ENCODE measurements around the gene TECPR1. TPM values are rescaled to one million over a fixed set of nuclear protein-coding genes. Genes with fewer than 3 reads are reported as not detected.

TECPR1 gene
- total and polyA plus RNA-seq, 2 of the 8 experiments (the other 6 are each of a cell fraction or from before 2014, with no cell fraction given) = 1.3 to 11.1 TPM

DNA sequence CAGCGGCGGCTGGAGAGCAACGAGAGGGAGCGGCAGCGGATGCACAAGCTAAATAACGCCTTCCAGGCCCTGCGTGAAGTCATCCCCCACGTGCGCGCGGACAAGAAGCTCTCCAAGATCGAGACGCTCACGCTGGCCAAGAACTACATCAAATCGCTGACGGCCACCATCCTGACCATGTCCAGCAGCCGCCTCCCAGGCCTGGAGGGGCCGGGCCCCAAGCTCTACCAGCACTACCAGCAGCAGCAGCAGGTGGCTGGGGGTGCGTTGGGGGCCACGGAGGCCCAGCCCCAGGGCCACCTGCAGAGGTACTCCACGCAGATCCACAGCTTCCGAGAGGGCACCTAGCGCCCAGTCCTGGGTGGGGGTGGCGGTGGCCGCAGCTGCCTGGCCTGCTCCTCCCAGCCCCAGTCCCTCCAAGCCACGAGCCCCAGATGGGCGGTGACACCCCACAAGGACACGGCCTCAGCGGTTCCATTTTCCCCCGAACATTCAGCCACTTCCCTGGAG lies 39.4 kb downstream of the TECPR1 start (continued):
- TF ChIP-seq, protein P1, sequence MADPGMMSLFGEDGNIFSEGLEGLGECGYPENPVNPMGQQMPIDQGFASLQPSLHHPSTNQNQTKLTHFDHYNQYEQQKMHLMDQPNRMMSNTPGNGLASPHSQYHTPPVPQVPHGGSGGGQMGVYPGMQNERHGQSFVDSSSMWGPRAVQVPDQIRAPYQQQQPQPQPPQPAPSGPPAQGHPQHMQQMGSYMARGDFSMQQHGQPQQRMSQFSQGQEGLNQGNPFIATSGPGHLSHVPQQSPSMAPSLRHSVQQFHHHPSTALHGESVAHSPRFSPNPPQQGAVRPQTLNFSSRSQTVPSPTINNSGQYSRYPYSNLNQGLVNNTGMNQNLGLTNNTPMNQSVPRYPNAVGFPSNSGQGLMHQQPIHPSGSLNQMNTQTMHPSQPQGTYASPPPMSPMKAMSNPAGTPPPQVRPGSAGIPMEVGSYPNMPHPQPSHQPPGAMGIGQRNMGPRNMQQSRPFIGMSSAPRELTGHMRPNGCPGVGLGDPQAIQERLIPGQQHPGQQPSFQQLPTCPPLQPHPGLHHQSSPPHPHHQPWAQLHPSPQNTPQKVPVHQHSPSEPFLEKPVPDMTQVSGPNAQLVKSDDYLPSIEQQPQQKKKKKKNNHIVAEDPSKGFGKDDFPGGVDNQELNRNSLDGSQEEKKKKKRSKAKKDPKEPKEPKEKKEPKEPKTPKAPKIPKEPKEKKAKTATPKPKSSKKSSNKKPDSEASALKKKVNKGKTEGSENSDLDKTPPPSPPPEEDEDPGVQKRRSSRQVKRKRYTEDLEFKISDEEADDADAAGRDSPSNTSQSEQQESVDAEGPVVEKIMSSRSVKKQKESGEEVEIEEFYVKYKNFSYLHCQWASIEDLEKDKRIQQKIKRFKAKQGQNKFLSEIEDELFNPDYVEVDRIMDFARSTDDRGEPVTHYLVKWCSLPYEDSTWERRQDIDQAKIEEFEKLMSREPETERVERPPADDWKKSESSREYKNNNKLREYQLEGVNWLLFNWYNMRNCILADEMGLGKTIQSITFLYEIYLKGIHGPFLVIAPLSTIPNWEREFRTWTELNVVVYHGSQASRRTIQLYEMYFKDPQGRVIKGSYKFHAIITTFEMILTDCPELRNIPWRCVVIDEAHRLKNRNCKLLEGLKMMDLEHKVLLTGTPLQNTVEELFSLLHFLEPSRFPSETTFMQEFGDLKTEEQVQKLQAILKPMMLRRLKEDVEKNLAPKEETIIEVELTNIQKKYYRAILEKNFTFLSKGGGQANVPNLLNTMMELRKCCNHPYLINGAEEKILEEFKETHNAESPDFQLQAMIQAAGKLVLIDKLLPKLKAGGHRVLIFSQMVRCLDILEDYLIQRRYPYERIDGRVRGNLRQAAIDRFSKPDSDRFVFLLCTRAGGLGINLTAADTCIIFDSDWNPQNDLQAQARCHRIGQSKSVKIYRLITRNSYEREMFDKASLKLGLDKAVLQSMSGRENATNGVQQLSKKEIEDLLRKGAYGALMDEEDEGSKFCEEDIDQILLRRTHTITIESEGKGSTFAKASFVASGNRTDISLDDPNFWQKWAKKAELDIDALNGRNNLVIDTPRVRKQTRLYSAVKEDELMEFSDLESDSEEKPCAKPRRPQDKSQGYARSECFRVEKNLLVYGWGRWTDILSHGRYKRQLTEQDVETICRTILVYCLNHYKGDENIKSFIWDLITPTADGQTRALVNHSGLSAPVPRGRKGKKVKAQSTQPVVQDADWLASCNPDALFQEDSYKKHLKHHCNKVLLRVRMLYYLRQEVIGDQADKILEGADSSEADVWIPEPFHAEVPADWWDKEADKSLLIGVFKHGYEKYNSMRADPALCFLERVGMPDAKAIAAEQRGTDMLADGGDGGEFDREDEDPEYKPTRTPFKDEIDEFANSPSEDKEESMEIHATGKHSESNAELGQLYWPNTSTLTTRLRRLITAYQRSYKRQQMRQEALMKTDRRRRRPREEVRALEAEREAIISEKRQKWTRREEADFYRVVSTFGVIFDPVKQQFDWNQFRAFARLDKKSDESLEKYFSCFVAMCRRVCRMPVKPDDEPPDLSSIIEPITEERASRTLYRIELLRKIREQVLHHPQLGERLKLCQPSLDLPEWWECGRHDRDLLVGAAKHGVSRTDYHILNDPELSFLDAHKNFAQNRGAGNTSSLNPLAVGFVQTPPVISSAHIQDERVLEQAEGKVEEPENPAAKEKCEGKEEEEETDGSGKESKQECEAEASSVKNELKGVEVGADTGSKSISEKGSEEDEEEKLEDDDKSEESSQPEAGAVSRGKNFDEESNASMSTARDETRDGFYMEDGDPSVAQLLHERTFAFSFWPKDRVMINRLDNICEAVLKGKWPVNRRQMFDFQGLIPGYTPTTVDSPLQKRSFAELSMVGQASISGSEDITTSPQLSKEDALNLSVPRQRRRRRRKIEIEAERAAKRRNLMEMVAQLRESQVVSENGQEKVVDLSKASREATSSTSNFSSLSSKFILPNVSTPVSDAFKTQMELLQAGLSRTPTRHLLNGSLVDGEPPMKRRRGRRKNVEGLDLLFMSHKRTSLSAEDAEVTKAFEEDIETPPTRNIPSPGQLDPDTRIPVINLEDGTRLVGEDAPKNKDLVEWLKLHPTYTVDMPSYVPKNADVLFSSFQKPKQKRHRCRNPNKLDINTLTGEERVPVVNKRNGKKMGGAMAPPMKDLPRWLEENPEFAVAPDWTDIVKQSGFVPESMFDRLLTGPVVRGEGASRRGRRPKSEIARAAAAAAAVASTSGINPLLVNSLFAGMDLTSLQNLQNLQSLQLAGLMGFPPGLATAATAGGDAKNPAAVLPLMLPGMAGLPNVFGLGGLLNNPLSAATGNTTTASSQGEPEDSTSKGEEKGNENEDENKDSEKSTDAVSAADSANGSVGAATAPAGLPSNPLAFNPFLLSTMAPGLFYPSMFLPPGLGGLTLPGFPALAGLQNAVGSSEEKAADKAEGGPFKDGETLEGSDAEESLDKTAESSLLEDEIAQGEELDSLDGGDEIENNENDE (IDR thresholded peaks at IDR 0.05; ENCODE audit: insufficient replicate concordance, low read length) = no peak
- TF ChIP-seq, protein P2, sequence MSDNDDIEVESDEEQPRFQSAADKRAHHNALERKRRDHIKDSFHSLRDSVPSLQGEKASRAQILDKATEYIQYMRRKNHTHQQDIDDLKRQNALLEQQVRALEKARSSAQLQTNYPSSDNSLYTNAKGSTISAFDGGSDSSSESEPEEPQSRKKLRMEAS (IDR thresholded peaks at IDR 0.05) = no peak
- no peak for TF ChIP-seq SIRT6 (IDR thresholded peaks at IDR 0.05; ENCODE audit: low read length)
- TF ChIP-seq EP300 (IDR thresholded peaks at IDR 0.05; ENCODE audit: borderline replicate concordance in 1 of 2, low read depth in 2 of 2, low read length in 2 of 2) = no peak
- TF ChIP-seq NANOG (IDR thresholded peaks at IDR 0.05; ENCODE audit: insufficient read depth, low read depth, low read length, poor library complexity, severe bottlenecking) = no peak
- no peak for TF ChIP-seq ASH2L (IDR thresholded peaks at IDR 0.05; ENCODE audit: low read length)
- no peak for TF ChIP-seq SAP30 (IDR thresholded peaks at IDR 0.05; ENCODE audit: insufficient read depth, insufficient replicate concordance, low read length)
- TF ChIP-seq JUN (IDR thresholded peaks at IDR 0.05; ENCODE audit: low read depth, low read length) = no peak
- no peak for TF ChIP-seq CEBPB (IDR thresholded peaks at IDR 0.05; ENCODE audit: low read depth, low read length)
- no peak for TF ChIP-seq KDM5A (IDR thresholded peaks at IDR 0.05; ENCODE audit: low read length)
- TF ChIP-seq SUZ12 (IDR thresholded peaks at IDR 0.05; ENCODE audit: low read length) = no peak
